Peyer's patch (tissue), 4 donors: Measurements from ENCODE around the gene GON4L. TPM values are rescaled to one million over a fixed set of nuclear protein-coding genes. Genes with fewer than 3 reads are reported as not detected.
A peak's percentile ranks its signal among the peaks of the same experiment; 100 is the strongest.

Source experiments
- DNase-seq, 3 donors: peaks; one replicate each; pipeline ENCODE4 v3.0.0-alpha.2; 2017 to 2019
- H3K27ac ChIP-seq, 4 donors: fragments of 200-600 bp; sonication (generic); one replicate each; pipeline ENCODE4 v1.5.1; 2016 to 2019
- H3K27me3 ChIP-seq, 2 donors: fragments of 200-600 bp; sonication (generic); one replicate each; pipeline ENCODE4 v1.5.1; 2019
- H3K36me3 ChIP-seq, 3 donors: fragments of 200-600 bp; sonication (generic); one replicate each; pipeline ENCODE4 v1.5.1; 2016 to 2019
- H3K4me1 ChIP-seq, 4 donors: fragments of 200-600 bp; sonication (generic); one replicate each; pipeline ENCODE4 v1.5.1; 2016 to 2019
- H3K4me3 ChIP-seq, 4 donors: fragments of 200-600 bp; sonication (generic); 1 replicate in 3 of 4; 2 replicates in 1 of 4; pipeline ENCODE4 v1.5.1; 2016 to 2019; ENCODE audit warnings: mild to moderate bottlenecking in 1 of 4
- H3K9me3 ChIP-seq, 4 donors: fragments of 200-600 bp; sonication (generic); one replicate each; pipeline ENCODE4 v1.5.1; 2016 to 2019; ENCODE audit warnings: mild to moderate bottlenecking in 1 of 4
- CTCF ChIP-seq, 6 experiments: fragments of 450-650 bp in 4 of 6; fragments of 200-600 bp in 2 of 6; sonication (generic) in 1 of 6; IDR thresholded peaks; one replicate each; pipeline ENCODE4 v1.5.1; 2017 to 2019; ENCODE audit warnings: antibody characterized with exemption in 6 of 6, mild to moderate bottlenecking in 3 of 6, moderate library complexity in 1 of 6
- POLR2A ChIP-seq, 2 donors: fragments of 450-650 bp; IDR thresholded peaks; one replicate each; pipeline ENCODE4 v1.5.1; 2017; ENCODE audit warnings: antibody characterized with exemption in 2 of 2, mild to moderate bottlenecking in 2 of 2, moderate library complexity in 2 of 2
- total RNA-seq, 4 donors: library from RNA; depleted of rRNA; stranded (reverse); fragments of >200 nt; gene quantifications; one replicate each; pipeline ENCODE4 v1.1.0, GENCODE V29; 2016

The GON4L gene, protein sequence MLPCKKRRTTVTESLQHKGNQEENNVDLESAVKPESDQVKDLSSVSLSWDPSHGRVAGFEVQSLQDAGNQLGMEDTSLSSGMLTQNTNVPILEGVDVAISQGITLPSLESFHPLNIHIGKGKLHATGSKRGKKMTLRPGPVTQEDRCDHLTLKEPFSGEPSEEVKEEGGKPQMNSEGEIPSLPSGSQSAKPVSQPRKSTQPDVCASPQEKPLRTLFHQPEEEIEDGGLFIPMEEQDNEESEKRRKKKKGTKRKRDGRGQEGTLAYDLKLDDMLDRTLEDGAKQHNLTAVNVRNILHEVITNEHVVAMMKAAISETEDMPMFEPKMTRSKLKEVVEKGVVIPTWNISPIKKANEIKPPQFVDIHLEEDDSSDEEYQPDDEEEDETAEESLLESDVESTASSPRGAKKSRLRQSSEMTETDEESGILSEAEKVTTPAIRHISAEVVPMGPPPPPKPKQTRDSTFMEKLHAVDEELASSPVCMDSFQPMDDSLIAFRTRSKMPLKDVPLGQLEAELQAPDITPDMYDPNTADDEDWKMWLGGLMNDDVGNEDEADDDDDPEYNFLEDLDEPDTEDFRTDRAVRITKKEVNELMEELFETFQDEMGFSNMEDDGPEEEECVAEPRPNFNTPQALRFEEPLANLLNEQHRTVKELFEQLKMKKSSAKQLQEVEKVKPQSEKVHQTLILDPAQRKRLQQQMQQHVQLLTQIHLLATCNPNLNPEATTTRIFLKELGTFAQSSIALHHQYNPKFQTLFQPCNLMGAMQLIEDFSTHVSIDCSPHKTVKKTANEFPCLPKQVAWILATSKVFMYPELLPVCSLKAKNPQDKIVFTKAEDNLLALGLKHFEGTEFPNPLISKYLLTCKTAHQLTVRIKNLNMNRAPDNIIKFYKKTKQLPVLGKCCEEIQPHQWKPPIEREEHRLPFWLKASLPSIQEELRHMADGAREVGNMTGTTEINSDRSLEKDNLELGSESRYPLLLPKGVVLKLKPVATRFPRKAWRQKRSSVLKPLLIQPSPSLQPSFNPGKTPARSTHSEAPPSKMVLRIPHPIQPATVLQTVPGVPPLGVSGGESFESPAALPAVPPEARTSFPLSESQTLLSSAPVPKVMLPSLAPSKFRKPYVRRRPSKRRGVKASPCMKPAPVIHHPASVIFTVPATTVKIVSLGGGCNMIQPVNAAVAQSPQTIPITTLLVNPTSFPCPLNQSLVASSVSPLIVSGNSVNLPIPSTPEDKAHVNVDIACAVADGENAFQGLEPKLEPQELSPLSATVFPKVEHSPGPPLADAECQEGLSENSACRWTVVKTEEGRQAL (N-terminal part only)
- 100 to 1,000 TPM in 1 of 4 donors, 10 to 100 TPM in 3; 54.1 to 153 (median 71.8) TPM for total RNA-seq

- Histone ChIP-seq H3K4me3 (peak within 1 kb of the TSS; percentile 61 to 93 (median 69)), H3K4me1 (peaks cover 0 to 37% (median 7%) of the 10 kb centered on the region in 4 donors), H3K27ac (peak within 1 kb of the TSS; percentile 79 to 86 (median 83)), H3K36me3 (peaks cover 0 to 29% (median 0%) of the 10 kb centered on the region in 3 donors), H3K9me3 (no peaks in the 10 kb centered on the region), H3K27me3 (no peaks in the 10 kb centered on the region)
- TF ChIP-seq CTCF (IDR thresholded peaks at IDR 0.05) (no peak), POLR2A (IDR thresholded peaks at IDR 0.05) (peak; percentile 44 to 51)
- peak; percentile 88 to 96 (median 89) for DNase-seq
Observed at GRCh38 chr1:155856975-155857930, at the start of gene GON4L. Gene GON4L, minus strand, starts transcription at chr1:155857214. Its CDS starts 3,434 bp downstream, at chr1:155853780.

- H3K36me3 ChIP-seq, result peaks cover 0 to 98% (median 3%) of the 10 kb centered on the region in 3 donors
- H3K4me1 ChIP-seq, result no peaks in the 10 kb centered on the region
- no peak overlapping the region for H3K27ac ChIP-seq
- no peak for DNase-seq
- H3K9me3 ChIP-seq, result no peaks in the 10 kb centered on the region
- TF ChIP-seq CTCF (IDR thresholded peaks at IDR 0.05), result no peak
- TF ChIP-seq POLR2A (IDR thresholded peaks at IDR 0.05), result no peak
- no peaks in the 10 kb centered on the region for H3K27me3 ChIP-seq
- no peak overlapping the region for H3K4me3 ChIP-seq
Observed at GRCh38 chr1:155904261-155904660, 47.2 kb upstream of the GON4L start.

DNA sequence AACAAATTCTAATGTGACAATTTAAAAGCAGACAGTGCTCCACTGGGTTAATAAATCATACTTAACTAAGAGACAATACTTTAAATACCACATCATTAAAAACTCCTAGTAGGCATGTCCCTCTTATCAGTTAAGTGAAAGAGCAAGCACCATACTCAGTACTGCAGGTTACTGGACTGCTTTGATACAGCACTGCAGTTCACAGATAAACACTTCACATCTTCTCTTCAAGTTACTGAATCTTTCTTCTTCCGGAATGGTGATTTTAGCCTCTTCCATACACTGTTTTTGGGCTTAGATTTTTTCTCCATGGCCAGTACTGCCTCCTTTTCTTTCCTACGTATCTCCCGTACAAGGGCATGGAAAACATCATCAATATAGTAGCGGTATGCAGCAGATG, 43.1 kb upstream of the GON4L start:
- no peaks in the 10 kb centered on the region for H3K4me1 ChIP-seq
- no peaks in the 10 kb centered on the region for H3K27me3 ChIP-seq
- H3K36me3 ChIP-seq, result peaks cover 0 to 91% (median 3%) of the 10 kb centered on the region in 3 donors
- H3K4me3 ChIP-seq, result no peak overlapping the region
- DNase-seq, result no peak
- no peak overlapping the region for H3K27ac ChIP-seq
- H3K9me3 ChIP-seq, result no peaks in the 10 kb centered on the region
- TF ChIP-seq POLR2A (IDR thresholded peaks at IDR 0.05) (no peak), CTCF (IDR thresholded peaks at IDR 0.05) (no peak)

GRCh38 chr1:155899683-155900082, 42.7 kb upstream of the GON4L start:
- no peak for DNase-seq
- no peaks in the 10 kb centered on the region for H3K4me1 ChIP-seq
- H3K27ac ChIP-seq, result no peak overlapping the region
- no peak for TF ChIP-seq POLR2A (IDR thresholded peaks at IDR 0.05)
- no peak for TF ChIP-seq CTCF (IDR thresholded peaks at IDR 0.05)
- H3K4me3 ChIP-seq, result no peak overlapping the region
- H3K9me3 ChIP-seq, result no peaks in the 10 kb centered on the region
- H3K27me3 ChIP-seq, result no peaks in the 10 kb centered on the region
- H3K36me3 ChIP-seq, result peaks cover 0 to 86% (median 3%) of the 10 kb centered on the region in 3 donors
